SK-N-MC (cell line): ENCODE data around the gene HSD17B7.

Experiments used
- DNase-seq: peaks from one replicate; pipeline ENCODE4 v3.0.0-alpha.2; 2011; ENCODE audit warnings: low read depth, low spot score
- H3K27ac ChIP-seq: fragments of 200-600 bp; sonication (generic); 2 replicates; pipeline ENCODE4 v1.5.1; 2016; ENCODE audit warnings: mixed run types
- H3K36me3 ChIP-seq: fragments of 200-600 bp; sonication (generic); 2 replicates; pipeline ENCODE4 v1.6.1; 2017; ENCODE audit warnings: antibody characterized with exemption, low read length, mixed read lengths; ENCODE audit not compliant: insufficient read depth
- H3K4me3 ChIP-seq: fragments of 200-600 bp; sonication (generic); 2 replicates; pipeline ENCODE4 v1.5.1; 2016
- H3K9ac ChIP-seq: fragments of 200-600 bp; sonication (generic); 2 replicates; pipeline ENCODE4 v1.8.0; 2017; ENCODE audit warnings: mixed run types, mixed read lengths; ENCODE audit not compliant: insufficient read length
- H3K9me3 ChIP-seq: fragments of 200-600 bp; sonication (generic); 2 replicates; pipeline ENCODE4 v1.6.1; 2017; ENCODE audit warnings: low read depth, mild to moderate bottlenecking, antibody characterized with exemption, low read length, moderate library complexity, mixed read lengths
- EZH2 ChIP-seq: fragments of 200-600 bp; sonication (generic); IDR thresholded peaks from one replicate; pipeline ENCODE4 v1.6.1; 2017; ENCODE audit warnings: antibody characterized with exemption
- FOXP2 ChIP-seq: optimal IDR thresholded peaks from 2 replicates; pipeline ENCODE3; 2011; ENCODE audit warnings: mild to moderate bottlenecking, moderate library complexity; ENCODE audit not compliant: insufficient read depth; ENCODE audit errors: extremely low read length, control extremely low read depth
- POLR2AphosphoS5 ChIP-seq: IDR thresholded peaks from 2 replicates; pipeline ENCODE4 v1.6.1; 2012; ENCODE audit warnings: mild to moderate bottlenecking, low read depth, low read length, borderline replicate concordance

Gene HSD17B7

GRCh38 chr1:162835157-162835899, 44.8 kb downstream of the HSD17B7 start:
- no peaks in the 10 kb centered on the region for H3K36me3 ChIP-seq
- no peak for TF ChIP-seq FOXP2
- TF ChIP-seq EZH2, result no peak
- TF ChIP-seq POLR2AphosphoS5, result no peak
- no peak for DNase-seq

GRCh38 chr1:162838863-162839262, 48.4 kb downstream of the HSD17B7 start:
- DNase-seq, result no peak
- Histone ChIP-seq H3K9me3 (no peaks in the 10 kb centered on the region), H3K4me3 (no peak overlapping the region), H3K27ac (peak overlapping the region; percentile 98), H3K36me3 (no peaks in the 10 kb centered on the region), H3K9ac (peak overlapping the region; percentile 29)
- TF ChIP-seq EZH2, result no peak
- TF ChIP-seq POLR2AphosphoS5, result no peak
- TF ChIP-seq FOXP2, result no peak

More at GRCh38 chr1:162835157-162835899, 44.8 kb downstream of the HSD17B7 start:
- H3K4me3 ChIP-seq, result no peak overlapping the region
- H3K27ac ChIP-seq, result peak overlapping the region; percentile 29
- H3K9me3 ChIP-seq, result no peaks in the 10 kb centered on the region; the same call in 1 of the 2 replicates
- H3K9ac ChIP-seq, result no peak overlapping the region

GRCh38 chr1:162840250-162840839, 49.8 kb downstream of the HSD17B7 start:
- Histone ChIP-seq H3K27ac (peak overlapping the region; percentile 98), H3K9me3 (no peaks in the 10 kb centered on the region), H3K36me3 (no peaks in the 10 kb centered on the region), H3K9ac (peak overlapping the region; percentile 79), H3K4me3 (peak overlapping the region; percentile 64)
- DNase-seq, result peak; percentile 86
- TF ChIP-seq POLR2AphosphoS5 (peak; percentile 25; the same call in 1 of the 2 replicates), EZH2 (no peak)

GRCh38 chr1:162844153-162844552, 53.7 kb downstream of the HSD17B7 start:
- TF ChIP-seq FOXP2, result no peak
- no peak for TF ChIP-seq POLR2AphosphoS5
- no peak for TF ChIP-seq EZH2
- H3K9ac ChIP-seq, result peak overlapping the region; percentile 54
- no peak overlapping the region for H3K4me3 ChIP-seq
- H3K27ac ChIP-seq, result peak overlapping the region; percentile 95
- no peak for DNase-seq
- H3K9me3 ChIP-seq, result no peaks in the 10 kb centered on the region
- no peaks in the 10 kb centered on the region for H3K36me3 ChIP-seq

- Histone ChIP-seq H3K9me3 (no peaks in the 10 kb centered on the region), H3K9ac (peak overlapping the region; percentile 19), H3K36me3 (no peaks in the 10 kb centered on the region), H3K27ac (peak overlapping the region; percentile 95), H3K4me3 (no peak overlapping the region)
- DNase-seq, result peak; percentile 72
- TF ChIP-seq EZH2 (no peak), FOXP2 (no peak), POLR2AphosphoS5 (peak; percentile 69; the same call in 1 of the 2 replicates)
Observed at GRCh38 chr1:162846256-162847212, 56.0 kb downstream of the HSD17B7 start.

- TF ChIP-seq FOXP2 (no peak), EZH2 (no peak), POLR2AphosphoS5 (no peak)
- Histone ChIP-seq H3K9ac (peak overlapping the region; percentile 14), H3K27ac (peak overlapping the region; percentile 73), H3K36me3 (no peaks in the 10 kb centered on the region), H3K9me3 (no peaks in the 10 kb centered on the region), H3K4me3 (no peak overlapping the region)
- DNase-seq, result peak; percentile 86
Observed at GRCh38 chr1:162847839-162848453, 57.4 kb downstream of the HSD17B7 start.

- Histone ChIP-seq H3K27ac (no peak overlapping the region), H3K9me3 (no peaks in the 10 kb centered on the region), H3K9ac (no peak overlapping the region), H3K36me3 (no peaks in the 10 kb centered on the region), H3K4me3 (no peak overlapping the region)
- no peak for DNase-seq
- TF ChIP-seq EZH2 (no peak), FOXP2 (no peak), POLR2AphosphoS5 (no peak)
Observed at GRCh38 chr1:162849711-162850110, 59.2 kb downstream of the HSD17B7 start.

- TF ChIP-seq POLR2AphosphoS5 (no peak), EZH2 (no peak), FOXP2 (no peak)
Observed at GRCh38 chr1:162851341-162851740, 60.8 kb downstream of the HSD17B7 start.

More at GRCh38 chr1:162851341-162851740, 60.8 kb downstream of the HSD17B7 start:
- no peaks in the 10 kb centered on the region for H3K36me3 ChIP-seq
- DNase-seq, result no peak
- no peak overlapping the region for H3K4me3 ChIP-seq
- H3K9me3 ChIP-seq, result no peaks in the 10 kb centered on the region
- no peak overlapping the region for H3K9ac ChIP-seq
- H3K27ac ChIP-seq, result no peak overlapping the region
